ENCODE measurements around the gene KLC1.

- TF ChIP-seq POLR2AphosphoS5 (IDR thresholded peaks at IDR 0.05; ENCODE audit: borderline replicate concordance, low read depth, low read length) (no peak), EZH2 (IDR thresholded peaks at IDR 0.05) (no peak), FOXP2 (optimal IDR thresholded peaks at IDR 0.05; ENCODE audit: control extremely low read depth, extremely low read length, insufficient read depth) (no peak)
Observed at GRCh38 chr14:103621860-103622259, 7.2 kb upstream of the KLC1 start.

Measured in SK-N-MC (cell line).